K562 (cell line): Measurements from ENCODE around the gene PLA2G15. TPM values are rescaled to one million over a fixed set of nuclear protein-coding genes. Genes with fewer than 3 reads are reported as not detected.
A peak's percentile ranks its signal among the peaks of the same experiment; 100 is the strongest.

Experiments
- ATAC-seq: fragments of 200-7000 bp; cut with Tn5 transposase; 3 replicates; pipeline ENCODE4 v1.9.1; 2020; ENCODE audit warnings: moderate library complexity
- Bru-seq: library from RNA; stranded (reverse); fragments of 400-500 nt; gene quantifications from one replicate; lab custom pipeline; 2021; lab: Mats Ljungman, UMichigan
- BruChase-seq, 2 experiments: library from RNA; stranded (reverse); fragments of 400-500 nt; gene quantifications; one replicate each; lab custom pipeline; 2021; lab: Mats Ljungman, UMichigan
- BruUV-seq: library from RNA; stranded (reverse); fragments of 400-500 nt; replicated peaks from 2 replicates; lab custom pipeline; 2021; lab: Mats Ljungman, UMichigan
- CTCF ChIA-PET: fragments of 300-600 bp; formaldehyde crosslinking; extraction: SDS; loops from one replicate; lab custom pipeline; 2021; ENCODE audit warnings: low intra/inter-chr PET ratio; lab: Yijun Ruan, JAX
- POLR2A ChIA-PET: fragments of 300-600, 350-650 bp; sonication (Branson Sonifier 250); formaldehyde crosslinking; extraction: SDS; loops from one replicate; lab custom pipeline; 2021; ENCODE audit warnings: antibody characterized with exemption, inconsistent platforms; lab: Yijun Ruan, JAX
- DNase-seq, 4 experiments: peaks; one replicate each; pipeline versions ENCODE4 v3.0.0 to v3.0.0-alpha.2; 2011 to 2018; ENCODE audit warnings: low spot score in 3 of 4, mixed read lengths in 3 of 4; ENCODE audit errors: extremely low read depth in 1 of 4
- FAIRE-seq: peaks from 2 replicates; lab custom pipeline; 2011; peaks lifted over from hg19 to GRCh38; lab: Jason Lieb, UNC
- H2AFZ ChIP-seq: 2 replicates; pipeline ENCODE4 v1.6.0; 2011; ENCODE audit warnings: low read depth, low read length, control low read depth, inconsistent platforms
- H3K27ac ChIP-seq: fragments of 200-600 bp; 3 replicates; pipeline ENCODE4 v1.8.0; 2011; ENCODE audit warnings: low read depth, mild to moderate bottlenecking, control low read depth, inconsistent platforms, low read length, moderate library complexity, mixed read lengths; ENCODE audit errors: extremely low read depth
- H3K27me3 ChIP-seq, 2 experiments: fragments of 300-600 bp in 1 of 2; 2 replicates in 1 of 2; 3 replicates in 1 of 2; pipeline versions ENCODE4 v1.6.0 to v1.8.0; 2011; ENCODE audit warnings: inconsistent platforms in 2 of 2, low read length in 2 of 2, mild to moderate bottlenecking in 1 of 2, mixed read lengths in 1 of 2, moderate library complexity in 1 of 2; ENCODE audit not compliant: control insufficient read depth in 2 of 2, insufficient read depth in 2 of 2
- H3K36me3 ChIP-seq: fragments of 300-600 bp; 3 replicates; pipeline ENCODE4 v1.8.0; 2011; ENCODE audit warnings: mild to moderate bottlenecking, low read length, inconsistent platforms; ENCODE audit not compliant: control insufficient read depth, insufficient read depth
- H3K4me1 ChIP-seq, 2 experiments: fragments of 200-600 bp in 1 of 2; replicated peaks in 1 of 2; 2 replicates in 1 of 2; 3 replicates in 1 of 2; pipeline versions ENCODE4 v1.5.1 to v1.8.0; 2011; ENCODE audit warnings: inconsistent platforms in 2 of 2, low read length in 2 of 2, mild to moderate bottlenecking in 1 of 2, mixed read lengths in 1 of 2, moderate library complexity in 1 of 2; ENCODE audit not compliant: control insufficient read depth in 2 of 2, insufficient read depth in 2 of 2
- H3K4me2 ChIP-seq: 2 replicates; pipeline ENCODE4 v1.6.1; 2011; ENCODE audit warnings: low read length, control low read depth, inconsistent platforms, mixed read lengths; ENCODE audit not compliant: insufficient read depth
- H3K4me3 ChIP-seq: fragments of 200-600 bp; sonication (generic), shearing (Covaris generic); 2 replicates; pipeline ENCODE4 v1.5.1; 2016; ENCODE audit warnings: control low read depth, inconsistent platforms
- H3K79me2 ChIP-seq: fragments of 200-600 bp; 3 replicates; pipeline ENCODE4 v1.8.0; 2011; ENCODE audit warnings: low read length, inconsistent platforms; ENCODE audit not compliant: control insufficient read depth, insufficient read depth
- H3K9ac ChIP-seq, 2 experiments: 2 replicates each; pipeline versions ENCODE4 v1.6.0 to v1.6.1; 2011; ENCODE audit warnings: low read depth in 2 of 2, low read length in 2 of 2, control low read depth in 1 of 2, inconsistent platforms in 1 of 2, mild to moderate bottlenecking in 1 of 2, mixed read lengths in 1 of 2; ENCODE audit not compliant: insufficient read depth in 1 of 2
- H3K9me1 ChIP-seq: one replicate; pipeline ENCODE4 v1.6.0; 2011; ENCODE audit warnings: inconsistent platforms, mild to moderate bottlenecking, low read length, moderate library complexity; ENCODE audit not compliant: control insufficient read depth, insufficient read depth
- H3K9me3 ChIP-seq: replicated peaks from 2 replicates; pipeline ENCODE4 v1.5.1; 2011; ENCODE audit warnings: low read depth, low read length, inconsistent platforms; ENCODE audit not compliant: control insufficient read depth, insufficient read depth
- H4K20me1 ChIP-seq: replicated peaks from 2 replicates; pipeline ENCODE4 v1.6.1; 2011; ENCODE audit warnings: low read length, inconsistent platforms, mixed read lengths; ENCODE audit not compliant: control insufficient read depth, insufficient read depth
- CBFA2T3 ChIP-seq: fragments of 450-650 bp; IDR thresholded peaks from 2 replicates; pipeline ENCODE4 v1.6.1; 2017
- PURB ChIP-seq: sonication (generic); formaldehyde crosslinking; IDR thresholded peaks from 2 replicates; pipeline ENCODE4 v1.9.0; 2021; ENCODE audit warnings: low read depth, mild to moderate bottlenecking, missing genetic modification reagents
- RBFOX2 ChIP-seq: fragments of 200-400 bp; formaldehyde crosslinking; IDR thresholded peaks from 2 replicates; pipeline ENCODE4 v1.6.1; 2017; ENCODE audit warnings: low read depth, mild to moderate bottlenecking, low read length, moderate library complexity
- SPI1 ChIP-seq: IDR thresholded peaks from 2 replicates; pipeline ENCODE4 v1.6.1; 2011; ENCODE audit warnings: low read depth, low read length, control low read depth, borderline replicate concordance
- ZBTB17 ChIP-seq: fragments of 450-650 bp; formaldehyde crosslinking; IDR thresholded peaks from 2 replicates; pipeline ENCODE4 v1.4.0; 2020; ENCODE audit warnings: mild to moderate bottlenecking
- WGBS: fragments of 100-300 bp; shearing (Covaris generic); methylation state at CpG from one replicate; pipeline ENCODE4 v1.1.6; 2016; ENCODE audit warnings: low coverage, mixed read lengths; ENCODE audit not compliant: insufficient coverage; ENCODE audit errors: missing lambda C conversion rate; 5-methylcytosine and 5-hydroxymethylcytosine counted together
- in situ Hi-C: fragments of 300-500 bp; cut with MboI; formaldehyde crosslinking; loops from 4 replicates; pipeline ENCODE4 v1.15.0; 2018; ENCODE audit warnings: inconsistent platforms, mixed read lengths
- intact Hi-C: fragments of 100-400 bp; cut with micrococcal nuclease; formaldehyde crosslinking; loops from 2 replicates; pipeline ENCODE4 v1.14.2; 2022
- long read RNA-seq, 3 experiments: library from polyadenylated mRNA in 2 of 3; library from RNA in 1 of 3; unstranded in 2 of 3; stranded (forward) in 1 of 3; transcript quantifications; one replicate each; pipeline ENCODE4 v2.0.0, GENCODE V29; 2019 to 2022
- polyA minus RNA-seq, 3 experiments: library from RNA; depleted of rRNA, polyadenylated mRNA; stranded (reverse); fragments of >200 nt; gene quantifications; 2 replicates each; pipeline ENCODE4 v1.2.3, GENCODE V29; 2011
- polyA plus RNA-seq, 8 experiments: library from polyadenylated mRNA; depleted of rRNA in 4 of 8; stranded (reverse) in 5 of 8; unstranded in 3 of 8; fragments of >200 nt; fragmentation: Nextera tagmentation in 2 of 8; fragmentation: Illumina TruSeq in 1 of 8; extraction: Ambion mirVana in 2 of 8; extraction: Trizol in 1 of 8; gene quantifications; 2 replicates each; pipeline versions ENCODE4 v1.2.1 to v1.2.3, GENCODE V29; 2011 to 2014; ENCODE audit warnings: inconsistent platforms in 1 of 8, missing spikeins in 1 of 8
- total RNA-seq, 7 experiments: library from RNA; depleted of rRNA in 6 of 7; stranded (reverse); fragments of >200 nt in 6 of 7; fragmentation: Illumina TruSeq in 2 of 7; extraction: Trizol in 2 of 7; gene quantifications; 2 replicates each; pipeline versions ENCODE4 v1.2.1 to v1.2.3, GENCODE V29; 2011 to 2021; ENCODE audit warnings: low replicate concordance in 1 of 7
- TF ChIP-seq, protein P1 (sequence below): sonication (generic); formaldehyde crosslinking; IDR thresholded peaks from 2 replicates; pipeline ENCODE4 v1.8.0; 2022; ENCODE audit warnings: mild to moderate bottlenecking, missing genetic modification reagents

Gene PLA2G15, protein sequence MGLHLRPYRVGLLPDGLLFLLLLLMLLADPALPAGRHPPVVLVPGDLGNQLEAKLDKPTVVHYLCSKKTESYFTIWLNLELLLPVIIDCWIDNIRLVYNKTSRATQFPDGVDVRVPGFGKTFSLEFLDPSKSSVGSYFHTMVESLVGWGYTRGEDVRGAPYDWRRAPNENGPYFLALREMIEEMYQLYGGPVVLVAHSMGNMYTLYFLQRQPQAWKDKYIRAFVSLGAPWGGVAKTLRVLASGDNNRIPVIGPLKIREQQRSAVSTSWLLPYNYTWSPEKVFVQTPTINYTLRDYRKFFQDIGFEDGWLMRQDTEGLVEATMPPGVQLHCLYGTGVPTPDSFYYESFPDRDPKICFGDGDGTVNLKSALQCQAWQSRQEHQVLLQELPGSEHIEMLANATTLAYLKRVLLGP
- total RNA-seq (2011; cell fraction: chromatin; rRNA removed; ENCODE audit: low replicate concordance): 19.2 and 54.6 TPM in 2 replicates
- 35.1 and 45.2 TPM in 2 replicates for total RNA-seq (2011; cell fraction: nucleolus; rRNA removed)
- 25.2 and 30.1 TPM in 2 replicates for total RNA-seq (2011; cell fraction: nucleoplasm; rRNA removed)
- 7.5 and 8.9 TPM in 2 replicates for total RNA-seq (2014; rRNA removed)
- total RNA-seq (2014; rRNA removed; fragmentation: Illumina TruSeq; extraction: Trizol): 3.1 and 4.6 TPM in 2 replicates
- 4.8 and 5.0 TPM in 2 replicates for total RNA-seq (2015; rRNA removed; fragmentation: Illumina TruSeq; extraction: Trizol)
- total RNA-seq (2021): 8.6 and 9.1 TPM in 2 replicates
- polyA plus RNA-seq (2011; rRNA removed): 7.6 and 11.8 TPM in 2 replicates
- 8.9 and 16.0 TPM in 2 replicates for polyA plus RNA-seq (2011; cell fraction: cytosol; rRNA removed)
- polyA plus RNA-seq (2011; cell fraction: nucleus; rRNA removed): 11.9 and 20.4 TPM in 2 replicates
- polyA plus RNA-seq (2012): 7.1 and 14.4 TPM in 2 replicates
- 4.0 and 5.9 TPM in 2 replicates for polyA plus RNA-seq (2014; fragmentation: Illumina TruSeq; extraction: Trizol)
- 1 to 10 TPM in 1 of 2 experiments, under 1 TPM in 1; 0.42 to 1.1 TPM for polyA plus RNA-seq (2014; fragmentation: Nextera tagmentation; extraction: Ambion mirVana)
- polyA plus RNA-seq (2014; rRNA removed): 6.1 and 6.6 TPM in 2 replicates
- polyA minus RNA-seq (2011; rRNA and poly(A)+ RNA removed): 7.5 and 7.6 TPM in 2 replicates
- 7.8 and 9.6 TPM in 2 replicates for polyA minus RNA-seq (2011; cell fraction: cytosol; rRNA and poly(A)+ RNA removed)
- 6.3 and 6.7 TPM in 2 replicates for polyA minus RNA-seq (2011; cell fraction: nucleus; rRNA and poly(A)+ RNA removed)
- percentile 54 among the genes with signal in this experiment for Bru-seq, nascent RNA
- percentile 59 among the genes with signal in this experiment for BruChase-seq, experiment 1, labeled RNA remaining after a 2-hour chase
- percentile 62 among the genes with signal in this experiment for BruChase-seq, experiment 2, labeled RNA remaining after a 6-hour chase
- long read RNA-seq, experiment 1, transcript PLA2G15-201 (6 exons, 2,727 nt): major isoform, 18 of 33 reads
- long read RNA-seq, experiment 1, transcript PLA2G15-207 (2 exons, 3,121 nt): minor isoform, 6 of 33 reads
- long read RNA-seq, experiment 1, partial matches to known transcripts: 2 of 33 reads
- long read RNA-seq, experiment 1, other reads (novel, unspliced or antisense): 6 of 33 reads
- long read RNA-seq, experiment 2, transcript PLA2G15-201 (6 exons, 2,727 nt): major isoform, 12 of 18 reads
- long read RNA-seq, experiment 2, partial matches to known transcripts: 0 of 18 reads
- long read RNA-seq, experiment 2, other reads (novel, unspliced or antisense): 3 of 18 reads
- long read RNA-seq, experiment 3, transcript PLA2G15-201 (6 exons, 2,727 nt): major isoform, 6 of 7 reads
- long read RNA-seq, experiment 3, partial matches to known transcripts: 0 of 7 reads
- long read RNA-seq, experiment 3, other reads (novel, unspliced or antisense): 1 of 7 reads

DNA sequence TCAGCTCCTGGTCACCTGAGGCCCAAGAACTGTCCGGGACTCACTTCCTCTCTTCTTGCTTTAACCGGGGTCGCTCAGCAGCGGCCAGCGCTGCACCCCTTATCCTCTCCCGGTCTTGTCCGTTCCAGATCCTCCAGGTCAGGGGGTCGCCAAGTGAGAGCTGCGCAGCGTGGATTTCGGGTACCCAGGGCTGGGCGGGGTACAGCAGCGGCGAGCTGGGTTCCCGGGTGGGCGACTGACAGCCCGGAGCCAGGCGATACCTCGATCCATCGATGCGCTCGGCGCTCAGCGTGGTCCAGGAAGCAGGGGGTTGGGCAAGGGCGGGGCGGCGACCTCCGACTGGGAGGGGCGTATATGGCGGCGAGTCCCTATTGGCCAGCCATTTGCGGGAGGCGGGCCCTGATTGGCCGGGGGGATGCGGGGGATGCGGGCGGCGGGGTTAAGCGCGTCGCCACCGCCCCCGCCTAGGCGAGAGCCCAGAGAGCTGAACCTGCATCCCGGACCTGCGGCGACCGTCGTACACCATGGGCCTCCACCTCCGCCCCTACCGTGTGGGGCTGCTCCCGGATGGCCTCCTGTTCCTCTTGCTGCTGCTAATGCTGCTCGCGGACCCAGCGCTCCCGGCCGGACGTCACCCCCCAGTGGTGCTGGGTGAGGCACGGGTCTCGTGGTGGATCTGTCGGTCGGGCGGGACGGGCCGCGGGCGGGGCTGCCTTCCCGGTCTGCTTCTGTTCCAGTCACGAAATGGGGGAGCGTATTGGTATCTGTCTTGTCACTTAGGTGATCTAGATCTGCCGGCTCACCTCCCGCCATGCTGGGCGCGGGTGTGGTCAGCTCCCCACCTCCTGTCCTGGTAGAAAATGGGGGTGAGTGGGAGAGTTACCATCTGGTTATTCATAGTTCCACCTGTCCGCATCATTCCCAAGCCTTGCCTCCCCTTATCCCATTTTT is at the start of gene PLA2G15:
Gene PLA2G15 (plus strand): TSS at position 471 of the 951 bp plus-strand sequence. CDS start 54 bp downstream, at position 525.
- ChIA-PET POLR2A (interaction anchor here (0.6 to 1.0 kb wide), 5 partner anchors 19 to 269 kb away, joined by 3 to 4 read pairs (median 3); partner anchors contain the start of gene SLC7A6), CTCF (interaction anchor here (0.6 kb wide), 1 partner anchor 429 kb away, joined by 3 read pairs; no protein-coding TSS in a partner anchor)
- DNase-seq: peak; percentile 96 to 100 (median 100)
- intact Hi-C loops (no loop called here), in situ Hi-C loops (loop anchor here (10.0 kb wide), 1 partner anchor 720 kb away; the partner anchor contains the start of gene RIPOR1)
- Histone ChIP-seq H4K20me1 (peaks cover 6% of the 10 kb centered on the region; the same call in 1 of the 2 replicates), H3K9ac (peak within 1 kb of the TSS; percentile 68 to 96), H3K4me3 (peak within 1 kb of the TSS; percentile 88), H2AFZ (peak within 1 kb of the TSS; percentile 95), H3K27me3 (no peaks in the 10 kb centered on the region), H3K4me2 (peak within 1 kb of the TSS; percentile 91), H3K36me3 (no peaks in the 10 kb centered on the region), H3K9me1 (peaks cover 8% of the 10 kb centered on the region), H3K4me1 (peaks cover 26 to 35% of the 10 kb centered on the region in 2 experiments), H3K27ac (peak within 1 kb of the TSS; percentile 44), H3K9me3 (no peaks in the 10 kb centered on the region), H3K79me2 (peaks cover 5% of the 10 kb centered on the region; the same call in 2 of the 3 replicates)
- BruUV-seq: no TSS peak
- peak; percentile 82 for FAIRE-seq
- WGBS: under 1% methylated on average over 45 of the region's 75 CpGs
- peak; percentile 96 for ATAC-seq
- TF ChIP-seq ZBTB17 (CRISPR knock-in tag) (peak; percentile 100), SPI1 (peak; percentile 84), CBFA2T3 (no peak), RBFOX2 (peak; percentile 69), PURB (no peak)
- TF ChIP-seq, protein P1, sequence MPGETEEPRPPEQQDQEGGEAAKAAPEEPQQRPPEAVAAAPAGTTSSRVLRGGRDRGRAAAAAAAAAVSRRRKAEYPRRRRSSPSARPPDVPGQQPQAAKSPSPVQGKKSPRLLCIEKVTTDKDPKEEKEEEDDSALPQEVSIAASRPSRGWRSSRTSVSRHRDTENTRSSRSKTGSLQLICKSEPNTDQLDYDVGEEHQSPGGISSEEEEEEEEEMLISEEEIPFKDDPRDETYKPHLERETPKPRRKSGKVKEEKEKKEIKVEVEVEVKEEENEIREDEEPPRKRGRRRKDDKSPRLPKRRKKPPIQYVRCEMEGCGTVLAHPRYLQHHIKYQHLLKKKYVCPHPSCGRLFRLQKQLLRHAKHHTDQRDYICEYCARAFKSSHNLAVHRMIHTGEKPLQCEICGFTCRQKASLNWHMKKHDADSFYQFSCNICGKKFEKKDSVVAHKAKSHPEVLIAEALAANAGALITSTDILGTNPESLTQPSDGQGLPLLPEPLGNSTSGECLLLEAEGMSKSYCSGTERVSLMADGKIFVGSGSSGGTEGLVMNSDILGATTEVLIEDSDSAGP: no peak
